Measurements from ENCODE around the gene PCSK6.

The PCSK6 gene

GRCh38 chr15:101347454-101347853, 142.1 kb downstream of the PCSK6 start:
- no peaks in the 10 kb centered on the region for H3F3A ChIP-seq (ENCODE audit: insufficient read depth, low read length)
- no peaks in the 10 kb centered on the region for H3K9me2 ChIP-seq (replicated peaks; ENCODE audit: insufficient read depth, low read length)
- DNase-seq = no peak
- H3K9ac ChIP-seq (ENCODE audit: low read length) = no peak overlapping the region
- H3K79me2 ChIP-seq (ENCODE audit: low read length) = no peaks in the 10 kb centered on the region
- H2AFZ ChIP-seq (ENCODE audit: low read length) = no peak overlapping the region
- H3K27ac ChIP-seq (ENCODE audit: low read length) = no peak overlapping the region
- TF ChIP-seq CTCF (IDR thresholded peaks at IDR 0.05; ENCODE audit: low read length) (no peak), EZH2phosphoT487 (IDR thresholded peaks at IDR 0.05; ENCODE audit: low read length) (no peak), EZH2 (optimal IDR thresholded peaks at IDR 0.05; ENCODE audit: low read depth, low read length) (no peak)
- H3K36me3 ChIP-seq (replicated peaks; ENCODE audit: insufficient read depth, low read length) = no peaks in the 10 kb centered on the region
- no peak overlapping the region for H3K4me2 ChIP-seq (ENCODE audit: low read depth, low read length)
- no peaks in the 10 kb centered on the region for H4K20me1 ChIP-seq (ENCODE audit: insufficient read depth, low read length)
- 0 out of 2 replicates have a peak, but pooled peaks cover 8% of the 10 kb centered on the region for H3K27me3 ChIP-seq (replicated peaks; ENCODE audit: insufficient read depth, low read length)
- no peaks in the 10 kb centered on the region for H3K4me1 ChIP-seq (ENCODE audit: low read length)
- no peak overlapping the region for H3K4me3 ChIP-seq (ENCODE audit: low read length)
- H3K9me3 ChIP-seq (replicated peaks; ENCODE audit: insufficient read depth, low read length) = no peaks in the 10 kb centered on the region

GRCh38 chr15:101346928-101347327, 142.6 kb downstream of the PCSK6 start:
- no peaks in the 10 kb centered on the region for H3K9me2 ChIP-seq (replicated peaks; ENCODE audit: insufficient read depth, low read length)
- H3F3A ChIP-seq (ENCODE audit: insufficient read depth, low read length) = no peaks in the 10 kb centered on the region
- no peak overlapping the region for H3K4me2 ChIP-seq (ENCODE audit: low read depth, low read length)
- H2AFZ ChIP-seq (ENCODE audit: low read length) = no peak overlapping the region
- H3K27ac ChIP-seq (ENCODE audit: low read length) = no peak overlapping the region
- no peak overlapping the region for H3K4me3 ChIP-seq (ENCODE audit: low read length)
- DNase-seq = no peak
- TF ChIP-seq EZH2 (optimal IDR thresholded peaks at IDR 0.05; ENCODE audit: low read depth, low read length) = no peak
- TF ChIP-seq CTCF (IDR thresholded peaks at IDR 0.05; ENCODE audit: low read length) = no peak
- TF ChIP-seq EZH2phosphoT487 (IDR thresholded peaks at IDR 0.05; ENCODE audit: low read length) = no peak
- H3K4me1 ChIP-seq (ENCODE audit: low read length) = no peaks in the 10 kb centered on the region
- H3K36me3 ChIP-seq (replicated peaks; ENCODE audit: insufficient read depth, low read length) = no peaks in the 10 kb centered on the region
- 0 out of 2 replicates have a peak, but pooled peaks cover 8% of the 10 kb centered on the region for H3K27me3 ChIP-seq (replicated peaks; ENCODE audit: insufficient read depth, low read length)
- H3K9ac ChIP-seq (ENCODE audit: low read length) = no peak overlapping the region
- no peaks in the 10 kb centered on the region for H4K20me1 ChIP-seq (ENCODE audit: insufficient read depth, low read length)
- no peaks in the 10 kb centered on the region for H3K9me3 ChIP-seq (replicated peaks; ENCODE audit: insufficient read depth, low read length)
- H3K79me2 ChIP-seq (ENCODE audit: low read length) = no peaks in the 10 kb centered on the region

- Histone ChIP-seq H3K79me2 (ENCODE audit: low read length) (no peaks in the 10 kb centered on the region), H3K9me2 (replicated peaks; ENCODE audit: insufficient read depth, low read length) (no peaks in the 10 kb centered on the region), H4K20me1 (ENCODE audit: insufficient read depth, low read length) (no peaks in the 10 kb centered on the region), H2AFZ (ENCODE audit: low read length) (no peak overlapping the region), H3K4me2 (ENCODE audit: low read depth, low read length) (no peak overlapping the region), H3K36me3 (replicated peaks; ENCODE audit: insufficient read depth, low read length) (no peaks in the 10 kb centered on the region), H3K9ac (ENCODE audit: low read length) (no peak overlapping the region), H3K4me1 (ENCODE audit: low read length) (no peaks in the 10 kb centered on the region), H3F3A (ENCODE audit: insufficient read depth, low read length) (no peaks in the 10 kb centered on the region), H3K4me3 (ENCODE audit: low read length) (no peak overlapping the region), H3K9me3 (replicated peaks; ENCODE audit: insufficient read depth, low read length) (no peaks in the 10 kb centered on the region), H3K27ac (ENCODE audit: low read length) (no peak overlapping the region), H3K27me3 (replicated peaks; ENCODE audit: insufficient read depth, low read length) (0 out of 2 replicates have a peak, but pooled peaks cover 8% of the 10 kb centered on the region)
- TF ChIP-seq EZH2 (optimal IDR thresholded peaks at IDR 0.05; ENCODE audit: low read depth, low read length) = no peak
- no peak for TF ChIP-seq EZH2phosphoT487 (IDR thresholded peaks at IDR 0.05; ENCODE audit: low read length)
- no peak for TF ChIP-seq CTCF (IDR thresholded peaks at IDR 0.05; ENCODE audit: low read length)
- no peak for DNase-seq
Measured at GRCh38 chr15:101342056-101342455, 147.5 kb downstream of the PCSK6 start.

Measured in MM.1S (cell line).